ENCODE results near the gene AKAP8L.

AKAP8L gene

GRCh38 chr19:15448778-15449619 lies 30.2 kb upstream of the AKAP8L start:
- DNase-seq = no peak

- no peak for DNase-seq
These were observed 29.4 kb upstream of the AKAP8L start for GRCh38 chr19:15448044-15448777.

GRCh38 chr19:15447057-15447456 lies 28.3 kb upstream of the AKAP8L start:
- DNase-seq = no peak

GRCh38 chr19:15445807-15446376 lies 27.1 kb upstream of the AKAP8L start:
- no peak for DNase-seq

GRCh38 chr19:15445227-15445605 lies 26.4 kb upstream of the AKAP8L start:
- DNase-seq = no peak

GRCh38 chr19:15444505-15445226 lies 25.9 kb upstream of the AKAP8L start:
- no peak for DNase-seq

GRCh38 chr19:15443838-15444237 lies 25.1 kb upstream of the AKAP8L start:
- no peak for DNase-seq

GRCh38 chr19:15443325-15443724 lies 24.5 kb upstream of the AKAP8L start:
- no peak for DNase-seq

GRCh38 chr19:15442142-15442920 lies 23.5 kb upstream of the AKAP8L start:
- no peak for DNase-seq

- no peak for DNase-seq
These were observed 22.5 kb upstream of the AKAP8L start for GRCh38 chr19:15441317-15441716.

- DNase-seq = no peak
These were observed 21.2 kb upstream of the AKAP8L start for GRCh38 chr19:15439821-15440641.

GRCh38 chr19:15439078-15439799 lies 20.5 kb upstream of the AKAP8L start:
- no peak for DNase-seq

- no peak for DNase-seq
These were observed 19.8 kb upstream of the AKAP8L start for GRCh38 chr19:15438577-15438976.

GRCh38 chr19:15438124-15438496 lies 19.3 kb upstream of the AKAP8L start:
- DNase-seq = no peak

- no peak for DNase-seq
These were observed 18.8 kb upstream of the AKAP8L start for GRCh38 chr19:15437355-15438123.

- no peak for DNase-seq
These were observed 18.0 kb upstream of the AKAP8L start for GRCh38 chr19:15436826-15437110.

GRCh38 chr19:15436012-15436825 lies 17.4 kb upstream of the AKAP8L start:
- DNase-seq = no peak

- no peak for DNase-seq
These were observed 14.8 kb upstream of the AKAP8L start for GRCh38 chr19:15433519-15434069.

All from activated effector memory CD4-positive, alpha-beta T cell treated with anti-CD3 and anti-CD28 coated beads, Interleukin-2, amount 50 U/mL, for 16 hours (primary cell).